ENCODE data around the gene METTL17. TPM values are rescaled to one million over a fixed set of nuclear protein-coding genes. Genes with fewer than 3 reads are reported as not detected.
"Not testable (repeated sequence)": the region's sequence is repeated elsewhere in the genome, so short reads cannot be mapped to it uniquely, and the experiment has no call there.

METTL17 gene
- total RNA-seq, 1 donor from 2014 or later, result 62.7 TPM

GRCh38 chr14:21003788-21004346 lies 14.1 kb downstream of the METTL17 start:
- Mint-ChIP-seq H3K9me3 (ENCODE audit: unreplicated experiment) (no peaks in the 10 kb centered on the region), H3K36me3 (ENCODE audit: low read depth, unreplicated experiment) (no peaks in the 10 kb centered on the region), H3K27me3 (ENCODE audit: unreplicated experiment) (no peaks in the 10 kb centered on the region), H3K4me1 (ENCODE audit: unreplicated experiment) (peaks cover 2% of the 10 kb centered on the region), H3K4me3 (ENCODE audit: unreplicated experiment) (no peak overlapping the region), H3K27ac (ENCODE audit: unreplicated experiment) (no peak overlapping the region)
- DNase-seq (ENCODE audit: low spot score), result no peak
- TF ChIP-seq, protein P1, sequence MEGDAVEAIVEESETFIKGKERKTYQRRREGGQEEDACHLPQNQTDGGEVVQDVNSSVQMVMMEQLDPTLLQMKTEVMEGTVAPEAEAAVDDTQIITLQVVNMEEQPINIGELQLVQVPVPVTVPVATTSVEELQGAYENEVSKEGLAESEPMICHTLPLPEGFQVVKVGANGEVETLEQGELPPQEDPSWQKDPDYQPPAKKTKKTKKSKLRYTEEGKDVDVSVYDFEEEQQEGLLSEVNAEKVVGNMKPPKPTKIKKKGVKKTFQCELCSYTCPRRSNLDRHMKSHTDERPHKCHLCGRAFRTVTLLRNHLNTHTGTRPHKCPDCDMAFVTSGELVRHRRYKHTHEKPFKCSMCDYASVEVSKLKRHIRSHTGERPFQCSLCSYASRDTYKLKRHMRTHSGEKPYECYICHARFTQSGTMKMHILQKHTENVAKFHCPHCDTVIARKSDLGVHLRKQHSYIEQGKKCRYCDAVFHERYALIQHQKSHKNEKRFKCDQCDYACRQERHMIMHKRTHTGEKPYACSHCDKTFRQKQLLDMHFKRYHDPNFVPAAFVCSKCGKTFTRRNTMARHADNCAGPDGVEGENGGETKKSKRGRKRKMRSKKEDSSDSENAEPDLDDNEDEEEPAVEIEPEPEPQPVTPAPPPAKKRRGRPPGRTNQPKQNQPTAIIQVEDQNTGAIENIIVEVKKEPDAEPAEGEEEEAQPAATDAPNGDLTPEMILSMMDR (IDR thresholded peaks at IDR 0.05; ENCODE audit: unreplicated experiment), result no peak

DNA sequence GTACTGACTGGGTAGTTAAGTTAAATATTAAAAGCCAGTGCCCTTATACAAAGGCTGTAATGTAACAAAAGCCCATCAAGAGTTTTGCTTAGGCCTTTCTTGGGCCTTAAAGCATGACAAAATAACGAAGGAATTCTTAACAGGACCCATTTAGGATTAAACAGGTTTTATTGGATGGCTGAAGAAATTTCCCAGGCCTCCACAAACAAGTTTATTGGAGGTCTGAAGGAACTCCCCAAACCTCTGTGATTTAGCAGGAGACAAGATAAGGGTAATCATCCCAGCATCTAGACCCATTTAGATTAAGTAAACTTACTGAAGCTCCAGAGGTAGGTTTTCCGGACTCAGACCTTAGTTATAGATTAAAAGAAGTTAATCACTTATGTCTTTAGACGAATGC lies 19.9 kb downstream of the METTL17 start:
- H3K4me3 Mint-ChIP-seq (ENCODE audit: unreplicated experiment); H3K9me3 Mint-ChIP-seq (ENCODE audit: unreplicated experiment); H3K27me3 Mint-ChIP-seq (ENCODE audit: unreplicated experiment); H3K27ac Mint-ChIP-seq (ENCODE audit: unreplicated experiment); H3K4me1 Mint-ChIP-seq (ENCODE audit: unreplicated experiment); DNase-seq (ENCODE audit: low spot score); H3K36me3 Mint-ChIP-seq (ENCODE audit: low read depth, unreplicated experiment): not testable (repeated sequence)

GRCh38 chr14:21011136-21011535 lies 21.4 kb downstream of the METTL17 start:
- H3K36me3 Mint-ChIP-seq (ENCODE audit: low read depth, unreplicated experiment), result no peaks in the 10 kb centered on the region
- DNase-seq (ENCODE audit: low spot score), result no peak
- no peak overlapping the region for H3K4me3 Mint-ChIP-seq (ENCODE audit: unreplicated experiment)
- no peaks in the 10 kb centered on the region for H3K9me3 Mint-ChIP-seq (ENCODE audit: unreplicated experiment)
- H3K4me1 Mint-ChIP-seq (ENCODE audit: unreplicated experiment), result no peaks in the 10 kb centered on the region
- TF ChIP-seq, protein P1 (IDR thresholded peaks at IDR 0.05; ENCODE audit: unreplicated experiment), result no peak
- H3K27ac Mint-ChIP-seq (ENCODE audit: unreplicated experiment), result no peak overlapping the region
- peaks cover 11% of the 10 kb centered on the region for H3K27me3 Mint-ChIP-seq (ENCODE audit: unreplicated experiment)

- H3K27ac Mint-ChIP-seq (ENCODE audit: unreplicated experiment), result no peak overlapping the region
- H3K4me3 Mint-ChIP-seq (ENCODE audit: unreplicated experiment), result no peak overlapping the region
- TF ChIP-seq, protein P1 (IDR thresholded peaks at IDR 0.05; ENCODE audit: unreplicated experiment), result peak; percentile 93
- no peaks in the 10 kb centered on the region for H3K4me1 Mint-ChIP-seq (ENCODE audit: unreplicated experiment)
- H3K9me3 Mint-ChIP-seq (ENCODE audit: unreplicated experiment), result no peaks in the 10 kb centered on the region
- H3K27me3 Mint-ChIP-seq (ENCODE audit: unreplicated experiment), result peaks cover 11% of the 10 kb centered on the region
- H3K36me3 Mint-ChIP-seq (ENCODE audit: low read depth, unreplicated experiment), result peaks cover 10% of the 10 kb centered on the region
- DNase-seq (ENCODE audit: low spot score), result peak; percentile 89
Measured at GRCh38 chr14:21014761-21015190, 25.0 kb downstream of the METTL17 start.

DNA sequence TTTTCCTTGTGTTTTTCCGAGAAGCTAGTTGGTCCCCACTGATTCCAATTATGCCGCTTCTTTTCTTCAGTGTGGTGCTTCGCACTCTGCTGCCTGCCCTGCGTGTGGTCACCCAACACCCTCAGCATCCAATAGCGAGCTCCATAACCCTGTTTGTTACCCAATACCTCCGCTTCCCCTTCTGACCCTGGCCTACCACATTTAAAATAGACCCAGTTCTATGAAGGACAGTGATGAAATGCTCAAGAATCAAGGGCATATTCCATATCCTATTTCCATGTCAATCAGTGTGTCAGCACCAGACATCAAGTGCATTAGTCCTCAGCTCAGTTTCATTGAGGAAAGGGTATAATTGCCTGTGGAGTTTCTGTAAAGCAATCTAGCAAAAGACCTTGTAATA lies 25.5 kb downstream of the METTL17 start:
- Mint-ChIP-seq H3K27me3 (ENCODE audit: unreplicated experiment) (peaks cover 11% of the 10 kb centered on the region), H3K4me3 (ENCODE audit: unreplicated experiment) (no peak overlapping the region), H3K9me3 (ENCODE audit: unreplicated experiment) (no peaks in the 10 kb centered on the region), H3K36me3 (ENCODE audit: low read depth, unreplicated experiment) (peaks cover 10% of the 10 kb centered on the region), H3K4me1 (ENCODE audit: unreplicated experiment) (no peaks in the 10 kb centered on the region), H3K27ac (ENCODE audit: unreplicated experiment) (no peak overlapping the region)
- TF ChIP-seq, protein P1 (IDR thresholded peaks at IDR 0.05; ENCODE audit: unreplicated experiment), result no peak
- no peak for DNase-seq (ENCODE audit: low spot score)

All from endothelial cell (in vitro differentiated cells).